Measurements from ENCODE around the gene ARRDC5.
A peak's percentile ranks its signal among the peaks of the same experiment; 100 is the strongest.

ARRDC5 gene

GRCh38 chr19:4923276-4923747 lies 20.6 kb upstream of the ARRDC5 start:
- H3K9me3 ChIP-seq (replicated peaks in 1 of 2; ENCODE audit: control insufficient read depth in 2 of 2, insufficient read depth in 1 of 2, low read depth in 1 of 2, low read length in 2 of 2): peaks cover 0 to 3% of the 10 kb centered on the region in 2 donors
- no peak for DNase-seq (ENCODE audit: low spot score)
- no peak overlapping the region for H2AFZ ChIP-seq (ENCODE audit: low read length)
- no peak overlapping the region for H3K4ac ChIP-seq (ENCODE audit: low read length)
- no peak overlapping the region for H2BK15ac ChIP-seq (ENCODE audit: low read length)
- no peak overlapping the region for H3K9ac ChIP-seq (ENCODE audit: low read depth, low read length, poor library complexity)
- H3K27ac ChIP-seq (replicated peaks; ENCODE audit: low read length): no peak overlapping the region
- H4K8ac ChIP-seq (ENCODE audit: low read depth, low read length): no peak overlapping the region
- peaks cover 24% of the 10 kb centered on the region for H3K79me1 ChIP-seq (ENCODE audit: low read depth, low read length)
- H3K36me3 ChIP-seq (replicated peaks in 1 of 2; ENCODE audit: control insufficient read depth in 2 of 2, insufficient read depth in 2 of 2, low read length in 2 of 2): peaks cover 27 to 76% of the 10 kb centered on the region in 2 donors
- H2BK12ac ChIP-seq (ENCODE audit: low read length): peak overlapping the region; percentile 16
- H3K18ac ChIP-seq (ENCODE audit: low read length): peak overlapping the region; percentile 64
- H3K23ac ChIP-seq (ENCODE audit: low read depth, low read length, poor library complexity): no peak overlapping the region
- peak overlapping the region in 1 of 2 donors; percentile 36 for H3K4me3 ChIP-seq (ENCODE audit: low read length in 2 of 2)
- no peaks in the 10 kb centered on the region for H3K27me3 ChIP-seq (ENCODE audit: control insufficient read depth in 3 of 3, insufficient read depth in 3 of 3, low read depth in 1 of 3, low read length in 3 of 3)
- H4K91ac ChIP-seq (ENCODE audit: low read depth, low read length, poor library complexity): no peak overlapping the region
- no peak overlapping the region for H2AK5ac ChIP-seq (ENCODE audit: low read depth, low read length)
- H3K4me1 ChIP-seq (ENCODE audit: control insufficient read depth in 2 of 2, insufficient read depth in 1 of 2, low read depth in 1 of 2, low read length in 2 of 2): no peaks in the 10 kb centered on the region
- H3K4me2 ChIP-seq (ENCODE audit: insufficient read depth, low read length, poor library complexity, severe bottlenecking): no peak overlapping the region
- H2BK120ac ChIP-seq (ENCODE audit: low read depth, low read length): no peak overlapping the region
- WGBS, 2 donors (ENCODE audit: extremely low coverage in 2 of 2, insufficient read length in 2 of 2, insufficient replicate concordance in 1 of 2): no CpG with 5 or more reads among the region's 21 CpGs
- H2BK5ac ChIP-seq (ENCODE audit: low read length): peak overlapping the region; percentile 39
- peak overlapping the region; percentile 71 for H3K14ac ChIP-seq (ENCODE audit: low read length)

GRCh38 chr19:4922530-4923275 lies 20.0 kb upstream of the ARRDC5 start:
- DNase-seq (ENCODE audit: low spot score): no peak
- H2BK120ac ChIP-seq (ENCODE audit: low read depth, low read length): no peak overlapping the region
- no CpG with 5 or more reads among the region's 22 CpGs for WGBS, 2 donors (ENCODE audit: extremely low coverage in 2 of 2, insufficient read length in 2 of 2, insufficient replicate concordance in 1 of 2)
- H2BK12ac ChIP-seq (ENCODE audit: low read length): peak overlapping the region; percentile 84
- no peak overlapping the region for H3K9ac ChIP-seq (ENCODE audit: low read depth, low read length, poor library complexity)
- H2BK5ac ChIP-seq (ENCODE audit: low read length): peak overlapping the region; percentile 39
- H3K9me3 ChIP-seq (replicated peaks in 1 of 2; ENCODE audit: control insufficient read depth in 2 of 2, insufficient read depth in 1 of 2, low read depth in 1 of 2, low read length in 2 of 2): peaks cover 0 to 3% of the 10 kb centered on the region in 2 donors
- H3K4me1 ChIP-seq (ENCODE audit: control insufficient read depth in 2 of 2, insufficient read depth in 1 of 2, low read depth in 1 of 2, low read length in 2 of 2): no peaks in the 10 kb centered on the region
- H3K27ac ChIP-seq (replicated peaks; ENCODE audit: low read length): no peak overlapping the region
- H4K91ac ChIP-seq (ENCODE audit: low read depth, low read length, poor library complexity): no peak overlapping the region
- no peak overlapping the region for H3K4ac ChIP-seq (ENCODE audit: low read length)
- H4K8ac ChIP-seq (ENCODE audit: low read depth, low read length): no peak overlapping the region
- no peak overlapping the region for H2AK5ac ChIP-seq (ENCODE audit: low read depth, low read length)
- H2AFZ ChIP-seq (ENCODE audit: low read length): no peak overlapping the region
- no peaks in the 10 kb centered on the region for H3K27me3 ChIP-seq (ENCODE audit: control insufficient read depth in 3 of 3, insufficient read depth in 3 of 3, low read depth in 1 of 3, low read length in 3 of 3)
- H3K18ac ChIP-seq (ENCODE audit: low read length): no peak overlapping the region
- H3K36me3 ChIP-seq (replicated peaks in 1 of 2; ENCODE audit: control insufficient read depth in 2 of 2, insufficient read depth in 2 of 2, low read length in 2 of 2): peaks cover 26 to 73% of the 10 kb centered on the region in 2 donors
- H3K79me1 ChIP-seq (ENCODE audit: low read depth, low read length): peaks cover 23% of the 10 kb centered on the region
- H2BK15ac ChIP-seq (ENCODE audit: low read length): no peak overlapping the region
- H3K4me2 ChIP-seq (ENCODE audit: insufficient read depth, low read length, poor library complexity, severe bottlenecking): no peak overlapping the region
- H3K23ac ChIP-seq (ENCODE audit: low read depth, low read length, poor library complexity): no peak overlapping the region
- H3K14ac ChIP-seq (ENCODE audit: low read length): peak overlapping the region; percentile 6
- H3K4me3 ChIP-seq (ENCODE audit: low read length in 2 of 2): peak overlapping the region in 1 of 2 donors; percentile 15

- H3K9ac ChIP-seq (ENCODE audit: low read depth, low read length, poor library complexity): no peak overlapping the region
- no peak overlapping the region for H2BK12ac ChIP-seq (ENCODE audit: low read length)
- no peak overlapping the region for H2BK15ac ChIP-seq (ENCODE audit: low read length)
- no peak overlapping the region for H2BK120ac ChIP-seq (ENCODE audit: low read depth, low read length)
- peaks cover 3 to 4% of the 10 kb centered on the region in 2 donors for H3K4me1 ChIP-seq (ENCODE audit: control insufficient read depth in 2 of 2, insufficient read depth in 1 of 2, low read depth in 1 of 2, low read length in 2 of 2)
- peaks cover 18% of the 10 kb centered on the region for H3K79me1 ChIP-seq (ENCODE audit: low read depth, low read length)
- WGBS, 2 donors (ENCODE audit: extremely low coverage in 2 of 2, insufficient read length in 2 of 2, insufficient replicate concordance in 1 of 2): no CpG with 5 or more reads among the region's 41 CpGs
- H3K9me3 ChIP-seq (replicated peaks in 1 of 2; ENCODE audit: control insufficient read depth in 2 of 2, insufficient read depth in 1 of 2, low read depth in 1 of 2, low read length in 2 of 2): no peaks in the 10 kb centered on the region
- H4K8ac ChIP-seq (ENCODE audit: low read depth, low read length): no peak overlapping the region
- H3K27me3 ChIP-seq (ENCODE audit: control insufficient read depth in 3 of 3, insufficient read depth in 3 of 3, low read depth in 1 of 3, low read length in 3 of 3): no peaks in the 10 kb centered on the region
- H3K4me2 ChIP-seq (ENCODE audit: insufficient read depth, low read length, poor library complexity, severe bottlenecking): no peak overlapping the region
- no peak overlapping the region for H3K4me3 ChIP-seq (ENCODE audit: low read length in 2 of 2)
- H3K4ac ChIP-seq (ENCODE audit: low read length): no peak overlapping the region
- no peak overlapping the region for H4K91ac ChIP-seq (ENCODE audit: low read depth, low read length, poor library complexity)
- no peak for DNase-seq (ENCODE audit: low spot score)
- no peak overlapping the region for H3K27ac ChIP-seq (replicated peaks; ENCODE audit: low read length)
- H3K23ac ChIP-seq (ENCODE audit: low read depth, low read length, poor library complexity): no peak overlapping the region
- no peak overlapping the region for H2AFZ ChIP-seq (ENCODE audit: low read length)
- H2BK5ac ChIP-seq (ENCODE audit: low read length): no peak overlapping the region
- no peak overlapping the region for H2AK5ac ChIP-seq (ENCODE audit: low read depth, low read length)
- peaks cover 46 to 91% of the 10 kb centered on the region in 2 donors for H3K36me3 ChIP-seq (replicated peaks in 1 of 2; ENCODE audit: control insufficient read depth in 2 of 2, insufficient read depth in 2 of 2, low read length in 2 of 2)
- H3K14ac ChIP-seq (ENCODE audit: low read length): no peak overlapping the region
- H3K18ac ChIP-seq (ENCODE audit: low read length): peak overlapping the region; percentile 9
These were observed 13.8 kb upstream of the ARRDC5 start for GRCh38 chr19:4916292-4917082.
